SW 1271 (cell line): ENCODE measurements around the gene AK6.
"Not testable (repeated sequence)": the region's sequence is repeated elsewhere in the genome, so short reads cannot be mapped to it uniquely, and the experiment has no call there.

Experiments used
- DNase-seq, 2 experiments: peaks; one replicate each; lab custom pipeline; 2025; lab: John Stamatoyannopoulos, UW

Gene AK6

DNA sequence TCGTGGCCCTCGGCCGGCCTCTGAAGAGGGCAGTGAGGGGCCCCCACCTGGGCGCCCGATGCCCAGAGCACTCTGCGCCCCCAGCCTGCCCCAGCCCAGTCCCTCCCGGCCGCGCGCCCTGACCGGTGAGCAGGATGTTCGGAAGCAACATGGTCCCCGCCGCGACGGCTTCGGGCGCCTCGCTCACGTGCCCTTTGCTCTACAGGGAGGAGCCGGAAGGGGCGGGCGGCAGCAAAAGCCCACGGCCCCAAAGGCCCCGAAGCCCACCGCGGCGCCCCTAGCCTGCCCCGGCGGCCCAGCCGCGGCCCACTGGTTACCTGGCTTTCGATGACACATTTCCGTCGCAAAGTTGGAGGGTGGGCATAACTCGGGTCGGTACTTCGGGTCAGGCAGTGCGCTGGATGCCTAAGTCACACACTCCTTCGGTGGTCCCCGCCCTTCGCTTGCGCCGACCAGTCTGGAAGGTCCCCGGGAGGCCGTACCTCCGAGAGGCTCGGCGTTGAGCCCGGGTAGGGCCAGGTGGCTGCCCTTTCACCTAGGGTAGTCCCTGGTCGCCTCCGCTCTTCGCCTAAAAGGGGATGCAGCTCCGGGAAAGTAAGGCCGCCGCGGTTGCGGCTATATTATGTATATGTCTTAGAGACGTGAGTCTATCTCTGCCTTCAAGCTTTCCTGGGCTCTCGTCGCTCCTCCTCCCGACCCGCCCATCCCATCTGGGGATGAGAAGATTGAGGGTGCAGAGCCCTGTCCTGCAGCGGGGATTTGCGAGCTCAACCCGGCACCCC lies at the start of gene AK6, which contains the start of the genes RAD17 and TAF9:
AK6 (minus strand) TSS at position 181 of the 782 bp plus-strand sequence; CDS start at position 151, 30 bp downstream.
RAD17 (plus strand) TSS at position 479 of the 782 bp plus-strand sequence. CDS start 2,391 bp downstream, outside the sequence.
TAF9 (minus strand) TSS at position 181 of the 782 bp plus-strand sequence. CDS start 3,783 bp downstream, outside the sequence.
- peak; percentile 81 to 97 for DNase-seq

DNA sequence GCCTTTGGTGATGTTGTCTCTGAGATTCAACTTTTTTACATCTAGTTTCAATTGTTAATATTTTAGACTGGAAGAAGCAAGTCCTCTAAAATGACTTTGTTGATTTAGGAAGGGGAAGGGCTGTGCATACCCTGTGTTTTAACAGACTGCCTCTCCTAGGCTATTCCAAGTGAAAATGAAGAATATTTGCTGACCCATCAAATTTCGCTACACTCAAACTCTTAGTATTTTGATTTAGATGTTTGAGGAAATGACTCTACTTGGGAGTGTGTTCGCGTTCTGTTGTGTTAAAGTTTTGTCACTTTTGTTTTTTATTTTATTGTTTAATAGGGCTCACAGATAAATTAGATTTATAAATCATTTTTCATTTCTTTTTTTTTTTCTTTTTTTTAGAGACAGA lies 49.2 kb upstream of the AK6 start:
- no peak for DNase-seq

DNA sequence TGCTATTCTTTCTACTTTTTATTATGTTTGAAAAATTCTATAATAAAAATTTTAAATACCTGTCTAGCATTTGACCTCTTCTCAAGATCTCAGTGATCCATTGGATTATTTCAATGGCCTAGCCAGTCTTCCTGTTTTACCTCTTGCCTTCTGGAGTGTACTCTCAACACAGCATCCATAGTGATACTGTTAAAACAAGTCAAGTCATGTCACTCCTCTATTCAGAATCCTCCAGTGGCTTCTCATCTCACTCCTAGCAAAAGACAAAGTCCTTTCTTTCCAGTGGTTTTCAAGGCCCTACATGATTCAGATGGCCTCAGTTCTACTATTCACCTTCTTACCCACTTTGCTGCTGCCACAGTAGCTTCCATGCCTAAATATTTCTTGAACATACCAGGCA lies 47.4 kb upstream of the AK6 start:
- no peak for DNase-seq

DNA sequence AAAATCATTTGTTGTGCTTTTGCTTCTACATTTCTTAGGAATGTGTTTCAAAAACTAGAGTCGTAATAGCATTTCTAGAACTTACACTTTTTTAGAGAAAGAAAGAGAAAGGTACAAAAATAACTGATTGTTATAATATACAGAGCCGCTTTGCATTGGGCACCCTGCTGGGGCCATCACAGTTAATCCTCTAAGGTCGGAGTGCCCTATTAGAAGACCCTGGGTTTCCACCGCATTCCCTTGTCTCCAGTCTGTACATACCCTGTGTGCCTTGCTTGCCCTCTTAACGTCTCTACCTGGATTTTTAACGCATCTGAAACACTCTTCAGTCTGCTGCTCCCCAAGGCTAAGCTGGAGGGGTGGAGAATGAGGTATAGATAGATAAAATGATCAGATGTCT lies 46.9 kb upstream of the AK6 start:
- no peak for DNase-seq

DNA sequence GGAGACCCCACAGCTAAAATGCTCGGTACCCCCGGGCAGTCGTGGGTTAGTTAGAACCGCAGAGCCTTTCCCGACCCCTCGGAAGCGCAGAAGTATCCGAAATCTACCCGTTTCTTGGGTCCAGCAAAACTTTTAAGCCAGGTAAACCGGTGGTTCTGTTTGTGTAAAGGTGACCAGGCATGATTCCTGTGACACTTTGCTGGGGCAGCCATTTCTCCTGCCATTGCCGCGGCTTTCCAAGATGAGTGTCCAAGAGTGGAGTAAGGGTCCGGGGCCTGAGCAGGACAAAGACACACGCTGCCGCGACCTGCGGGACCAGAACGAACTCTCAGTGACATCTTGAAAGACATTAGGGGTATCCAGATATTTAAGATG lies 46.3 kb upstream of the AK6 start:
- no peak for DNase-seq

- DNase-seq = peak in 1 of 2 experiments; percentile 26
Observed at GRCh38 chr5:69414885-69415583, 45.7 kb upstream of the AK6 start, which contains the start of gene MARVELD2. TSS of gene MARVELD2 (plus strand) at chr5:69415116. CDS start at chr5:69419386, 4,270 bp downstream.

- DNase-seq = no peak
Observed at GRCh38 chr5:69404659-69405330, 35.5 kb upstream of the AK6 start.

DNA sequence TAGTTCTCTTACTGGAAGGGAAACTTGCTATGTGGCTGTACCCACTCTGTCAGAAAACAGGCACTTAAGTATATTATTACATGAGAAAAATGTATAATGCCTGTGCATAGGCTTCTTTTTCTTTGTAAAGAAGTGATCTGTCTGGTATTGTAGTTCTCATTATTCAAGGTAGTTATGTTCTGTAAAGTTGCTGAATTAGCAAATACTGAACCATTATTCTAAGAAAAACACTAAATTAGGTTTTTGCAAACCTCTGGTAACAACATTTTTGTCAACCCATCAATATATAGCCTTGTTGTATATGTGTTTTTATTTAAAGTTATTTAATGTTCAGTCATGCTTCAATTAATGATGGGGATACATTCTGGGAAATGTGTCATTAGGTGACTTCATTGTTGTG lies 9.1 kb upstream of the AK6 start:
- DNase-seq = no peak

- DNase-seq = no peak
Observed at GRCh38 chr5:69374911-69375446, 5.7 kb upstream of the AK6 start.

GRCh38 chr5:69372394-69372793 lies 3.1 kb upstream of the AK6 start:
- no peak for DNase-seq

GRCh38 chr5:69370335-69370734 lies 1.0 kb upstream of the AK6 start:
- not testable (repeated sequence) for DNase-seq

GRCh38 chr5:69368458-69369339 lies 621 bp downstream of the AK6 start:
- peak; percentile 49 to 70 for DNase-seq

DNA sequence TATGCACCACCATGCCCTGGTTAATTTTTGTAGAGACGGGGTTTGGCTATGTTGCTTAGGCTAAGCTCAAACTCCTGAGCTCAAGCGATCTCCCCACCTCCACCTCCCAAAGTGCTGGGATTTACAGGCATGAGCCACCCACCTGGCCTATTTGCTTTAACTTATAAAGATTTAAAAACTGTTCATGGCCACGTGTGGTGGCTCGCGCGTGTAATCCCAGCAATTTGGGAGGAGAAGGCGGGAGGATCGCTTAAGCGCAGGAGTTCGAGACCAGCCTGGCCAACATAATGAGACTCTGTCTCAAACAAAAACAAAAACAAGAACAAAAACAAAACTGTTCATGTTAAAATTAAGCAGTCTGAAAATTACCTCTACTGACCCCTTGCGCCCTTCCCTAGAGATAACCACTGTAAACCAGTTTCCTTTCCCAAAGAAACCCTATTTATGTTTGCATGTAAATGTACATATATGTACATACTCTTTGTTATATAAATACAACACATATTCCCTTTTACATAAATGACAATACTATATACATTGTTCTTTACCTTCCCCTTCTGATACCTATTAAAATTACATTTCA lies 1.5 kb downstream of the AK6 start:
- DNase-seq = no peak

DNA sequence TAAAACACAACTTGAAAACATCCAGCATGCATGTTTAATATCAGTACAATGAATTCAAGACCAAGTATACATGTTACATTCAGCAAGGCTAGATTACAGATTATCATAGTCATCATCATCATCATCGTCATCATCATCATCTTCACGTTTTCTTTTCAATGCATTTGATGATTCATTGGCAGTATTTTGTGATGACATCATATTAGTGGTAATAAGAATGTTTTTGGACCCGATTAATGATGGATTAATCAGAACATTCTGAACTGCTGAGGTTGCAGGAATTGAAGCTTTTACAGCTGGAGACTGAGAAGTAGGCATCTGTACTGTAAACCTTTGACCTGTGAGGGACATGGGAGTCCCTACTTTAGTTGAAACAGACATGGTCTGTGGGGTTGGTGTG lies 4.5 kb downstream of the AK6 start:
- no peak for DNase-seq

DNA sequence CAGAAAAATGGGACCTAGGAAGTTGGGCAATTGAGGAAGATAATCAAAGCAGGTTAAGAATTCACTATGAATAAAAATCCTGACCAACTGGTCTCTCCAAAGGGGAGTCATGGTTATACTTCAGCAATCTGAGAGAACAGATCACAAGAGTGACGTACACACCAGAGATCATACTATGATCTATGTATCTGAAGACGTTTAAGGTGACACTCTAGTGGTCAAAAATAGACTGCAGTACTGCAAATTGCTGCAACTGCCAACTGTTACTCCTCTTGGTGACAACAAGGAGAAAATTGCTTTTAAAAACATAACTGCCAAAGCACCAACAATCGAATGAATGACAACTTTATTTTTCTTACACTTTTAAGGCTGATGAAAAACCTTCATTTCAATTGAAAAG lies 4.9 kb downstream of the AK6 start:
- peak in 1 of 2 experiments; percentile 56 for DNase-seq

DNA sequence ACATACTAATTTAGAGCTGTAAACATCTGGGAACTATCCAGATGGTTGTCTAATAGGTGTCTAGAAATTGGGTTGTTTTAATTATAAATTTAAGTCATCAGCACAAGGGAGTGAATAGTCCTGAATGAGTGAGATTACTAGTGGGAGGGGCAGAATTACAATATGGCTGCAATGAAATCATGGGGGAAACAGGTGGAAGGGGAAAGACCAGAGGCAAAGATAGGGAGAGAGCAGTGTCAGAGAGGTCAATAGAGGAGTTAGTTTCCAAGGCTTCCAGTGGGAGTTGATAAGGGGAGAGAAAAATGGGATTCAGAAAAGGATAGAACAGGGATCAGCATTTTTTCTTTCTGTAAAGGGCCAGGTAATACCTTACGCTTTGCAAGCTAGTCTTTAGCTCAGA lies 8.9 kb downstream of the AK6 start:
- no peak for DNase-seq

DNA sequence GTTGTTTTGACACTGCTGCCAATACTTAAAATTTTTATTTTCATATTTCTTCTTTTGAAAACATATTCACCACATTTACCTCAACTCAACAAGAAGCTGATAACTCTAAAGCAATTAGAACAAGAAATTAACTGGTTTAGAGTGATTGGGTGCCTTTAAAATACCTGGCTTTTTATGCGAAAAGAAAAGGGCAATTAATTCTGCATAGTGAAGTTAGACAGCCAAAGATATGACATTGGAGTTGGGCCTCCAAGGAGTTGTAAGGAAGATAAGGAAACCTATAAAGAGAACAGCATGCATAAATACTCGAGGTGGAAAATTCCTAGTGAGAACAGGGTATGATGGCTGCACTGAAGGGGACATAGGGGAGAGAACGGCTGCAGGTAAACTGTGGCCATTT lies 9.6 kb downstream of the AK6 start:
- no peak for DNase-seq

GRCh38 chr5:69350664-69351063 lies 18.7 kb downstream of the AK6 start:
- DNase-seq = no peak

- no peak for DNase-seq
Observed at GRCh38 chr5:69343083-69343482, 26.2 kb downstream of the AK6 start.

- DNase-seq = no peak
Observed at GRCh38 chr5:69341520-69342161, 27.7 kb downstream of the AK6 start.
